ENCODE measurements around the gene UCN3. TPM values are rescaled to one million over a fixed set of nuclear protein-coding genes. Genes with fewer than 3 reads are reported as not detected.

The UCN3 gene
- total and polyA plus RNA-seq, 2 of the 4 experiments (the other 2 are of a cell fraction): not detected

Other genes starting within 250 kb of the UCN3 start
- gene AKR1C8, start 179.8 kb upstream of the UCN3 start, total RNA-seq (2012; rRNA removed): not detected in 2 replicates
- gene AKR1C8, start 179.8 kb upstream of the UCN3 start, polyA plus RNA-seq (2012; rRNA removed): not detected in 2 replicates
- gene AKR1C4, start 168.1 kb upstream of the UCN3 start, total RNA-seq (2012; rRNA removed): not detected in 2 replicates
- gene AKR1C4, start 168.1 kb upstream of the UCN3 start, polyA plus RNA-seq (2012; rRNA removed): not detected in 2 replicates
- not detected in 2 replicates for gene TUBAL3, start 39.9 kb downstream of the UCN3 start, total RNA-seq (2012; rRNA removed)
- gene TUBAL3, start 39.9 kb downstream of the UCN3 start, polyA plus RNA-seq (2012; rRNA removed): not detected in 2 replicates
- 54.7 and 57.5 TPM in 2 replicates for gene NET1, start 47.6 kb downstream of the UCN3 start, total RNA-seq (2012; rRNA removed)
- gene NET1, start 47.6 kb downstream of the UCN3 start, polyA plus RNA-seq (2012; rRNA removed): 20.0 and 28.2 TPM in 2 replicates
- not detected in 2 replicates for gene CALML5, start 134.6 kb downstream of the UCN3 start, total RNA-seq (2012; rRNA removed)
- gene CALML5, start 134.6 kb downstream of the UCN3 start, polyA plus RNA-seq (2012; rRNA removed): not detected in 2 replicates
- not detected in 2 replicates for gene CALML3, start 160.0 kb downstream of the UCN3 start, total RNA-seq (2012; rRNA removed)
- not detected in 2 replicates for gene CALML3, start 160.0 kb downstream of the UCN3 start, polyA plus RNA-seq (2012; rRNA removed)